GM12801 (cell line): ENCODE data around the gene AREL1.

Experiments
- TF ChIP-seq, protein P1 (sequence below): IDR thresholded peaks from one replicate; pipeline ENCODE4 v1.5.1; 2011; ENCODE audit warnings: control low read depth; ENCODE audit not compliant: insufficient read length; ENCODE audit errors: extremely low read depth

The AREL1 gene

DNA sequence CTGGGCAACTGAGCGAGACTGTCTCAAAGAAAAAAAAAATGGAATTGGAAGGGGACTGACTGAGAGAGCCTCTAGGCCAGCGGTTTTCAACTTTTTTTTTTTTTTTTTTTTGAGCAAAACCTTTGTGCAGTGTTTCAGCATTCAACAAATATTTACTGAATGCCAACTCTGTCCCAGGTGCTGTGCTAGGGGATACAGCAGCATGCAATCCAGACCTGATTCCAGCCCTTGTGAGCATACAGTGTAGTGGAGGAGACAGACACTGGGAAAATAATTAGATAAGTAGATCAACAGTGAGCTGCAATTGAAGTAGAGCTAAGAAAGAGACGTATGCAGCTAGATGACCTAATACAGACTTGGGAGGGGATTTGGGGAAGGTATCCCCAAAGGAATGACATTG is 77.0 kb downstream of the AREL1 start:
- TF ChIP-seq, protein P1, sequence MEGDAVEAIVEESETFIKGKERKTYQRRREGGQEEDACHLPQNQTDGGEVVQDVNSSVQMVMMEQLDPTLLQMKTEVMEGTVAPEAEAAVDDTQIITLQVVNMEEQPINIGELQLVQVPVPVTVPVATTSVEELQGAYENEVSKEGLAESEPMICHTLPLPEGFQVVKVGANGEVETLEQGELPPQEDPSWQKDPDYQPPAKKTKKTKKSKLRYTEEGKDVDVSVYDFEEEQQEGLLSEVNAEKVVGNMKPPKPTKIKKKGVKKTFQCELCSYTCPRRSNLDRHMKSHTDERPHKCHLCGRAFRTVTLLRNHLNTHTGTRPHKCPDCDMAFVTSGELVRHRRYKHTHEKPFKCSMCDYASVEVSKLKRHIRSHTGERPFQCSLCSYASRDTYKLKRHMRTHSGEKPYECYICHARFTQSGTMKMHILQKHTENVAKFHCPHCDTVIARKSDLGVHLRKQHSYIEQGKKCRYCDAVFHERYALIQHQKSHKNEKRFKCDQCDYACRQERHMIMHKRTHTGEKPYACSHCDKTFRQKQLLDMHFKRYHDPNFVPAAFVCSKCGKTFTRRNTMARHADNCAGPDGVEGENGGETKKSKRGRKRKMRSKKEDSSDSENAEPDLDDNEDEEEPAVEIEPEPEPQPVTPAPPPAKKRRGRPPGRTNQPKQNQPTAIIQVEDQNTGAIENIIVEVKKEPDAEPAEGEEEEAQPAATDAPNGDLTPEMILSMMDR: no peak

DNA sequence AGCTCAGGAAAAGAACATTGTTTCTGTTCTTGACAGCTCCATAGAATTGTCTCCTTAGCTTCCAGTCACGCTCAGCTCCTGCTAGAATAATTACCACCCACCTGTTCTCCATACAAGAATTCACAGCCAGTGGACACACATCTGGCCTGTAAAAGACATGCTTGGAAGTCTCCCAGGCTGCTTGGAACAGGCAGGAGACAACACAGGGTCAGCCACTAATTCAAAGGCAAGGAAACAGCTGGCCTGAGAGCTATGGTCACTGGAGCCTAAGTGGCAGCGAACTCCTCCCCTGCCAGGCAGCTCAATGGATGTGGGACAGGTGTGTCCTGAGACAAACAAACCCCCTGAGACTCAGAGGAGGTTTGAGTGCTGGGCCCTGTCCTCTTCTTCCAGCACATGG is 77.9 kb downstream of the AREL1 start:
- TF ChIP-seq, protein P1: no peak

- TF ChIP-seq, protein P1: no peak
Measured at GRCh38 chr14:74634481-74634880, 78.4 kb downstream of the AREL1 start.

- TF ChIP-seq, protein P1: no peak
Measured at GRCh38 chr14:74630881-74631690, 81.8 kb downstream of the AREL1 start.

DNA sequence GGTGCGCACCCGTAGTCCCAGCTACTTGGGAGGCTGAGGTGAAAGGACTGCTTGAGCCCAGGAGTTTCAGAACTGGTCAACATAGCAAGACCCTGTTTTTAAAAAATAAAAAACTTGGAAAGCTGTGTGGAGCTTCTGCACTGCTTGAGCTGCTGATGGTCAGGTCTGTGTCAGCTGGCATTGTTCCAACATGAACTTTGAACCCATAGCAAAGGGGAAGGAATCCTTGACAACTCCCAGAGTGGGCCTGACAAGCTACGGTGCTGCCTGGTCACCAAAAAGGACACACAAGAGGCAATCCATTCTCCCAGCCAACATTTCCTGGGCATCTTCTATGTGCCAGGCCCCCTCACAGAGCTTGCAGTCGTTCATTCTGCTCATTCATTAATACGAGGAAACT is 84.5 kb downstream of the AREL1 start:
- TF ChIP-seq, protein P1: no peak

DNA sequence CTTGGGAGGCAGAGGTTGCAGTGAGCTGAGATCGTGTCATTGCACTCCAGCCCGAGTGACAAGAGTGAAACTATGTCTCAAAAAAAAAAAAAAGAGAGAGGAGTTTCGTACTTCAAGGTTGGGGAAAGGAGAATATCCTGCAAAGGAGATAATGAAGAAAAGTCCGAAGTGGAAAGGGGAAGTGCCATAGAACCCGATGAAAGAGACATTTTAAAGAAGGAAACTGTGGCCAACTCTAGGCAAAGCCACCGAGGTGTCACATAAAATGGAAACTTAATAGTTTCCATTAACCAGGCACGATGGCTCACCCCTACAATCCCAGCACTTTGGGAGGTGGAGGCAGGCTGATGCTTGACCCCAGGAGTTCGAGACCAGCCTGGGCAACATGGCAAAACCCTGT is 85.8 kb downstream of the AREL1 start:
- TF ChIP-seq, protein P1: no peak

- TF ChIP-seq, protein P1: no peak
Measured at GRCh38 chr14:74622257-74622656, 90.6 kb downstream of the AREL1 start.

DNA sequence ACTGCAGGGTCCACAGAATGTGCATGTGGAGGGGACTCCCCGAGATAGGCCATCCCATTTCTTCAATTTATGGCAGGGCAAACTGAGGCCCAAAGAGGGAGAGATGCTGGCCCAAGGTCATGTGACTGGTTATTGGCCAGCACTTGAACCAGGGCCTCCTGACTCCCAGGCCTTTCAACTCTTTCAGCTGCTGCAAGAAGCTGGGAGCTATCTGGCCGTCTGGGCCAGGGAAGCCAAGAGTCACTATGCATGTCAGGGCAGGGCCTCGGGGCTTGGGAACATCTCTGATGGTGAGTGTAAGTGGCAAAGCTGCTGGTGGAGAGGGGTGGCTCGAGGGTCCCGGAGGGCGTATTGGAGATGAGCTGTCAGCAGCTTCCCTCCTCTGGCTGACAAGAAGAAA is 91.3 kb downstream of the AREL1 start:
- TF ChIP-seq, protein P1: no peak
